Loucy (cell line): ENCODE measurements around the gene SULT1E1.

Experiments used
- H2AFZ ChIP-seq: fragments of 200-600 bp; sonication (generic); 2 replicates; pipeline ENCODE4 v1.6.0; 2016; ENCODE audit warnings: antibody characterized with exemption, mild to moderate bottlenecking, low read length, moderate library complexity
- H3F3A ChIP-seq: fragments of 200-600 bp; 2 replicates; pipeline ENCODE4 v1.6.0; 2016; ENCODE audit warnings: antibody characterized with exemption, low read depth, mild to moderate bottlenecking
- H3K27me3 ChIP-seq: fragments of 200-600 bp; sonication (generic); 2 replicates; pipeline ENCODE4 v1.6.1; 2014; ENCODE audit warnings: low read length, mild to moderate bottlenecking; ENCODE audit not compliant: insufficient read depth, poor library complexity, severe bottlenecking
- H3K36me3 ChIP-seq: fragments of 200-600 bp; sonication (generic); 2 replicates; pipeline ENCODE4 v1.6.1; 2016; ENCODE audit warnings: low read length; ENCODE audit not compliant: insufficient read depth
- H3K4me1 ChIP-seq: fragments of 200-600 bp; sonication (generic); 2 replicates; pipeline ENCODE4 v1.5.1; 2014; ENCODE audit warnings: low read length, mild to moderate bottlenecking; ENCODE audit not compliant: insufficient read depth, poor library complexity, severe bottlenecking
- H3K4me2 ChIP-seq: fragments of 200-600 bp; sonication (generic); 2 replicates; pipeline ENCODE4 v1.6.0; 2014; ENCODE audit warnings: antibody characterized with exemption, low read length, low read depth, mild to moderate bottlenecking; ENCODE audit not compliant: poor library complexity, severe bottlenecking
- H3K4me3 ChIP-seq: fragments of 200-600 bp; sonication (generic); 2 replicates; pipeline ENCODE4 v1.5.1; 2014; ENCODE audit warnings: low read length, mild to moderate bottlenecking, mixed read lengths; ENCODE audit not compliant: poor library complexity, severe bottlenecking
- H3K79me2 ChIP-seq: fragments of 200-600 bp; sonication (generic); 2 replicates; pipeline ENCODE4 v1.6.1; 2014; ENCODE audit warnings: low read length; ENCODE audit not compliant: insufficient read depth
- H3K9ac ChIP-seq: fragments of 200-600 bp; sonication (generic); 2 replicates; pipeline ENCODE4 v1.6.0; 2014; ENCODE audit warnings: mild to moderate bottlenecking, low read depth, low read length, moderate library complexity; ENCODE audit not compliant: poor library complexity, severe bottlenecking
- H3K9me2 ChIP-seq: fragments of 200-600 bp; sonication (generic); replicated peaks from 2 replicates; pipeline ENCODE4 v1.6.1; 2016; ENCODE audit warnings: low read depth, low read length, mixed read lengths
- H3K9me3 ChIP-seq: fragments of 200-600 bp; sonication (generic); 2 replicates; pipeline ENCODE4 v1.6.1; 2014; ENCODE audit warnings: mild to moderate bottlenecking, antibody characterized with exemption, low read length, low read depth; ENCODE audit not compliant: insufficient read depth
- H4K20me1 ChIP-seq: fragments of 200-600 bp; sonication (generic); 2 replicates; pipeline ENCODE4 v1.6.0; 2014; ENCODE audit warnings: antibody characterized with exemption, low read length, mild to moderate bottlenecking; ENCODE audit not compliant: insufficient read depth, poor library complexity, severe bottlenecking
- EZH2phosphoT487 ChIP-seq: fragments of 200-600 bp; IDR thresholded peaks from 2 replicates; pipeline ENCODE4 v1.6.1; 2018; ENCODE audit warnings: antibody characterized with exemption, mild to moderate bottlenecking, moderate library complexity, borderline replicate concordance
- TF ChIP-seq, protein P1 (sequence below): fragments of 200-600 bp; sonication (generic); conservative IDR thresholded peaks from 2 replicates; pipeline ENCODE4 v1.5.1; 2014; ENCODE audit warnings: mild to moderate bottlenecking, antibody characterized with exemption, low read length

Gene SULT1E1

DNA sequence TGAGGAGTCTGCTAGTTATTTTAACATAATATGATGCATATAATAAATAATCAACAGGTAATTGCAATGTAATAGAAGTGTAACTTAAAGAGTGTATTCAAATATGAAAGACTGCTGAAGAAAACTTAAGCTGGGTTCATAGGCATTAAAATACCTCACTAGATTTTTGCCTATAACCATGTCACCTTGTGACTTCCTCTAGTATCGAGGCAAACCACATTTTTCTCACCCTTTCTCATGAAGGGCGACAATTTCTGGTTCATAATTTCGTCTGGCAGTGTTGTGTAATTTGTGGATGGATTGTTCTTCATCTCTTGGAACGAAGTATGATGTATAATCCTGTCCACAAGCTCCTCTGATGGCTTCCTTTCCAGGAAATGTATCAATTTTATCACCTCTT lies 16.0 kb downstream of the SULT1E1 start:
- no peak overlapping the region for H2AFZ ChIP-seq
- H3F3A ChIP-seq: no peaks in the 10 kb centered on the region
- H3K4me1 ChIP-seq: no peaks in the 10 kb centered on the region
- TF ChIP-seq EZH2phosphoT487: no peak
- TF ChIP-seq, protein P1, sequence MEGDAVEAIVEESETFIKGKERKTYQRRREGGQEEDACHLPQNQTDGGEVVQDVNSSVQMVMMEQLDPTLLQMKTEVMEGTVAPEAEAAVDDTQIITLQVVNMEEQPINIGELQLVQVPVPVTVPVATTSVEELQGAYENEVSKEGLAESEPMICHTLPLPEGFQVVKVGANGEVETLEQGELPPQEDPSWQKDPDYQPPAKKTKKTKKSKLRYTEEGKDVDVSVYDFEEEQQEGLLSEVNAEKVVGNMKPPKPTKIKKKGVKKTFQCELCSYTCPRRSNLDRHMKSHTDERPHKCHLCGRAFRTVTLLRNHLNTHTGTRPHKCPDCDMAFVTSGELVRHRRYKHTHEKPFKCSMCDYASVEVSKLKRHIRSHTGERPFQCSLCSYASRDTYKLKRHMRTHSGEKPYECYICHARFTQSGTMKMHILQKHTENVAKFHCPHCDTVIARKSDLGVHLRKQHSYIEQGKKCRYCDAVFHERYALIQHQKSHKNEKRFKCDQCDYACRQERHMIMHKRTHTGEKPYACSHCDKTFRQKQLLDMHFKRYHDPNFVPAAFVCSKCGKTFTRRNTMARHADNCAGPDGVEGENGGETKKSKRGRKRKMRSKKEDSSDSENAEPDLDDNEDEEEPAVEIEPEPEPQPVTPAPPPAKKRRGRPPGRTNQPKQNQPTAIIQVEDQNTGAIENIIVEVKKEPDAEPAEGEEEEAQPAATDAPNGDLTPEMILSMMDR: no peak
- H3K9me2 ChIP-seq: no peaks in the 10 kb centered on the region
- no peak overlapping the region for H3K9ac ChIP-seq
- H3K4me3 ChIP-seq: no peak overlapping the region
- no peaks in the 10 kb centered on the region for H3K36me3 ChIP-seq
- H3K79me2 ChIP-seq: no peaks in the 10 kb centered on the region
- no peaks in the 10 kb centered on the region for H3K9me3 ChIP-seq
- no peaks in the 10 kb centered on the region for H3K27me3 ChIP-seq
- no peaks in the 10 kb centered on the region for H4K20me1 ChIP-seq
- no peak overlapping the region for H3K4me2 ChIP-seq

DNA sequence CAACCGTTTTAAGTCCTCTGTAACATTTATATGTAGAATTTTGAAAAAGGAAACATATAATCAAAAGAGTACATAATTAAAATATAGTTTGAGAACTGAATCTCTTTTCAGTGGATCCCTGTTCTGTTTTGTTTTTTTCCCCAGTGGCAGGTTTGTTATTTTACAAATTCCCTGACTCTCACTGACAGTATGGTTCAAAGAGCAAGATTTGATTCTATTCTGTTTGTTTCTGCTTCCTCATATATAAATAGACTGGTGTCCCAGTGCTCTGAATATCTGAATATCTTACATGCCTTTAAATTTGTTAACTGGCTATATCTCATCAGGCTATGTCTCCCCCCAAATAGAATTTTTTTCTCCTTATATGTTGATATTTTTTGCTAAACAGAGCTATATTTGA lies 16.6 kb downstream of the SULT1E1 start:
- Histone ChIP-seq H3K9me2 (no peaks in the 10 kb centered on the region), H3F3A (no peaks in the 10 kb centered on the region), H3K79me2 (no peaks in the 10 kb centered on the region), H3K36me3 (no peaks in the 10 kb centered on the region), H3K4me2 (no peak overlapping the region), H3K9ac (no peak overlapping the region), H3K4me3 (no peak overlapping the region), H3K27me3 (no peaks in the 10 kb centered on the region), H3K4me1 (no peaks in the 10 kb centered on the region), H3K9me3 (no peaks in the 10 kb centered on the region), H4K20me1 (no peaks in the 10 kb centered on the region), H2AFZ (no peak overlapping the region)
- TF ChIP-seq, protein P1: no peak
- TF ChIP-seq EZH2phosphoT487: no peak

DNA sequence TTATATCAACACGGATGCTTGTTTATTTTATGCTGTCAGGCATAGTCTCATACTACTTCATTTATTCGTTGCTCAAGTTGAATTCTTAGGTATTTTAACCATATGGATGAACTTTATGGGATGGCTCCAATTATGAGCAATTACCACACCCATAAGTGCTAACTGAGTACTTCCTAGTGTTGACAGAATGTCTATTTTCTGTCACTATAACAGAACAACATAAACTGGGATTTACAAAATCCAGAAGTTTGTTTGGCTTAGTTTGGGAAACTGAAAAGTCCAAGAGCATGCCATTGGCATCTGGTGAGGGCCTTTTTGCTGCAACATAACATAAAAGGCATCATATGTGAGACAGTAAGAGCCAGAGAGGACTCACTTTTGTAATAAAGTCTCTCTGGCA lies 21.0 kb downstream of the SULT1E1 start:
- no peak for TF ChIP-seq EZH2phosphoT487
- TF ChIP-seq, protein P1: no peak
- no peak overlapping the region for H2AFZ ChIP-seq
- no peaks in the 10 kb centered on the region for H4K20me1 ChIP-seq
- no peaks in the 10 kb centered on the region for H3K36me3 ChIP-seq
- H3K9me3 ChIP-seq: no peaks in the 10 kb centered on the region
- H3K9ac ChIP-seq: no peak overlapping the region
- no peaks in the 10 kb centered on the region for H3F3A ChIP-seq
- no peaks in the 10 kb centered on the region for H3K4me1 ChIP-seq
- H3K27me3 ChIP-seq: no peaks in the 10 kb centered on the region
- H3K79me2 ChIP-seq: no peaks in the 10 kb centered on the region
- no peaks in the 10 kb centered on the region for H3K9me2 ChIP-seq
- no peak overlapping the region for H3K4me3 ChIP-seq
- H3K4me2 ChIP-seq: no peak overlapping the region
